NCI-H82 treated with DMSO at 0.1 percent for 48 hours (cell line): ENCODE measurements around the gene EML3.
A peak's percentile ranks its signal among the peaks of the same experiment; 100 is the strongest.
"Not testable (repeated sequence)": the region's sequence is repeated elsewhere in the genome, so short reads cannot be mapped to it uniquely, and the experiment has no call there.

ENCODE experiments used
- DNase-seq: peaks from one replicate; lab custom pipeline; 2025; ENCODE audit not compliant: unreplicated experiment; lab: John Stamatoyannopoulos, UW

EML3 gene, protein sequence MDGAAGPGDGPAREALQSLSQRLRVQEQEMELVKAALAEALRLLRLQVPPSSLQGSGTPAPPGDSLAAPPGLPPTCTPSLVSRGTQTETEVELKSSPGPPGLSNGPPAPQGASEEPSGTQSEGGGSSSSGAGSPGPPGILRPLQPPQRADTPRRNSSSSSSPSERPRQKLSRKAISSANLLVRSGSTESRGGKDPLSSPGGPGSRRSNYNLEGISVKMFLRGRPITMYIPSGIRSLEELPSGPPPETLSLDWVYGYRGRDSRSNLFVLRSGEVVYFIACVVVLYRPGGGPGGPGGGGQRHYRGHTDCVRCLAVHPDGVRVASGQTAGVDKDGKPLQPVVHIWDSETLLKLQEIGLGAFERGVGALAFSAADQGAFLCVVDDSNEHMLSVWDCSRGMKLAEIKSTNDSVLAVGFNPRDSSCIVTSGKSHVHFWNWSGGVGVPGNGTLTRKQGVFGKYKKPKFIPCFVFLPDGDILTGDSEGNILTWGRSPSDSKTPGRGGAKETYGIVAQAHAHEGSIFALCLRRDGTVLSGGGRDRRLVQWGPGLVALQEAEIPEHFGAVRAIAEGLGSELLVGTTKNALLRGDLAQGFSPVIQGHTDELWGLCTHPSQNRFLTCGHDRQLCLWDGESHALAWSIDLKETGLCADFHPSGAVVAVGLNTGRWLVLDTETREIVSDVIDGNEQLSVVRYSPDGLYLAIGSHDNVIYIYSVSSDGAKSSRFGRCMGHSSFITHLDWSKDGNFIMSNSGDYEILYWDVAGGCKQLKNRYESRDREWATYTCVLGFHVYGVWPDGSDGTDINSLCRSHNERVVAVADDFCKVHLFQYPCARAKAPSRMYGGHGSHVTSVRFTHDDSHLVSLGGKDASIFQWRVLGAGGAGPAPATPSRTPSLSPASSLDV

DNA sequence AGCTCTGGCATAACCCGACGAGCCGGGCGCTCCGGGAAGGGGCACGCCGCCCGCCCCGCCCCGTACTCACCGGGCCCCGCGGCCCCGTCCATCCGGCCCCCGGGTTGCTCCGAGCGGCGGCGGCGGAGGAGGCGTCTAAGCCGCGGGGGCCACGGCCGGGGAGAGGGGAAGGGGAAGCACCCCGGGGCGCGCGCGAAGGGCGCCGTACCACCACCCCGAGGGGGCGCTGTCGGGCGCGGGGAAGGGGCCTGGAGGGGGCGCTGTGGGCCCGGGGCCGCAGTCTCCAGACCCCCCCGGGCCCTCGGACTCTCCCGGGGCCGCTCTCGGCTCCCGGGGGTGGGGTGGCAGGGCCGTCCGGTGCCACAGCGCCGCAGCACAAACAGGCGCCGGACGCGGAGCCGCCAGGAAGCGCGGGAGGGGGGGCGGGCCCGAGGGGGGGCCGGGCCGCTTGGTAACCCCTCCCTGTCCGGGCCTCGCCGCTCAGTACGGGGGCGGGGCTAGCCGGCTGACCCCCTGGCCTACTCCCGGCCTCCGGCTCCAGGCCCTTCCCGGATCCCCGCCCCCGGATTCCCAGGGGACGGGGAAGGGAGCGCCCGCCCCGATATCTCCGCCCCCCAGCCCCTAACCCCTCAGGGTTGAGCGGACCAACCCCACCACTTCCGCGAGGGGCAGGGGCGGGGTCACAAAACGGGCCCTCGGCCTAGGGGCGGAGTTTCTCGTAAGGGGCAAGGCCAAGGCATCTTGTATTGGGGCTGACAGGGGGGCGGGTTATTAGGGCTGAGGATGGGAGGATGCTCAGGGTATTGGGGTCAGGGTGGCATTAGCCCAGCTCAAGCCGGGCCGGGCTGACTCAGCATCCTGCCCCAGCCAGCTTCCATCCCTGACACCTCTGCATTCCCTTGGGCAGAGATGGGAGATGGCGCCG is at the start of gene EML3, which contains the start of gene ROM1:
TSS of gene EML3 (minus strand) at position 410 of the 925 bp plus-strand sequence. CDS start at position 92, 318 bp downstream.
TSS of gene ROM1 (plus strand) at position 892 of the 925 bp plus-strand sequence. CDS start at position 917, 25 bp downstream.
- DNase-seq, result peak; percentile 91

DNA sequence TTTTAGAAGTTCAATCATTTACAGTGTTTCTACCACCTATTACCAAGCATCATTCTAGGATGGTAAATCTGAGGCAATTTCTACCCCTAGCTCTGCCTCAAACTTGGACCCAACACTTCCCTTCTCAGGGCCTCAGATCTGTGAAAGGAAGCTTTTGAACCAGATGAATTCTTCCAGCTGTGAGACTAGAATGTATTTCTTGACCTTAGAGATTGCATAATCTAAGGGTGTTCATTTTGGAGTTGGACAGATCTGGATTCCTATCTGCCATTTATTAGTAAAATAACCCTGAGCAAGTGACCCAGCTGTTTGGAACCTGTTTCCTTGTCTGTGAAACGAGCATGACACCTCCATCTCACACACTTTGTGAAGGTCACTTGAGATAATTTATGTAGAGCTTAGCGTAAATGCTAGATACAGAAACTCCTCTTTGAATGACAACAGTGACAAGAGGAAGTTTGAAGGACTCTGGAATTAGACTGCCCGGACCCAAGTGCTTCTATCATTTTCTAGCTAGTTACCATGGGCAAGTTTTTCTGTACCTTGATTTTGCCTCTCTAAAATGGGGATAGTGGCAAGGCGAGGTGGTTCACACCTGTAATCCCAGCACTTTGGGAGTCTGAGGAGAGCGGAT is 44.3 kb upstream of the EML3 start:
- no peak for DNase-seq

DNA sequence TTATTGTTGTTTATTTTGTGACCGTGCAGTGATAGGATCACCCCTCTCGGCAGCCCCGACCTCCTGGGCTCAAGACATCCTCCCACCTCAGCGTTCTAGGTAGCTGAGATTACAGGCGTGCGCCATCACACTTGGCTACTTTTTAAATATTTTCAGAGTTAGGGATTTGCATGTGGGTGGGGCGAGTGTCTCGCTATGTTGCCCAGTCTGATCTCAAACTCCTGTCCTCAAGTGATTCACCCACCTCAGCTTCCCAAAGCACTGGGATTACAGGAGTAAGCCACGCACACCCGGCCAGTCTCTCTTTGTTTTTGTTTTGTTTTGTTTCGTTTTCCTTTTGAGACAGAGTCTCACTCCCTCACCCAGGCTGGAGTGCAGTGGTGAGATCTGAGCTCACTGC is 41.7 kb upstream of the EML3 start:
- DNase-seq, result no peak

DNA sequence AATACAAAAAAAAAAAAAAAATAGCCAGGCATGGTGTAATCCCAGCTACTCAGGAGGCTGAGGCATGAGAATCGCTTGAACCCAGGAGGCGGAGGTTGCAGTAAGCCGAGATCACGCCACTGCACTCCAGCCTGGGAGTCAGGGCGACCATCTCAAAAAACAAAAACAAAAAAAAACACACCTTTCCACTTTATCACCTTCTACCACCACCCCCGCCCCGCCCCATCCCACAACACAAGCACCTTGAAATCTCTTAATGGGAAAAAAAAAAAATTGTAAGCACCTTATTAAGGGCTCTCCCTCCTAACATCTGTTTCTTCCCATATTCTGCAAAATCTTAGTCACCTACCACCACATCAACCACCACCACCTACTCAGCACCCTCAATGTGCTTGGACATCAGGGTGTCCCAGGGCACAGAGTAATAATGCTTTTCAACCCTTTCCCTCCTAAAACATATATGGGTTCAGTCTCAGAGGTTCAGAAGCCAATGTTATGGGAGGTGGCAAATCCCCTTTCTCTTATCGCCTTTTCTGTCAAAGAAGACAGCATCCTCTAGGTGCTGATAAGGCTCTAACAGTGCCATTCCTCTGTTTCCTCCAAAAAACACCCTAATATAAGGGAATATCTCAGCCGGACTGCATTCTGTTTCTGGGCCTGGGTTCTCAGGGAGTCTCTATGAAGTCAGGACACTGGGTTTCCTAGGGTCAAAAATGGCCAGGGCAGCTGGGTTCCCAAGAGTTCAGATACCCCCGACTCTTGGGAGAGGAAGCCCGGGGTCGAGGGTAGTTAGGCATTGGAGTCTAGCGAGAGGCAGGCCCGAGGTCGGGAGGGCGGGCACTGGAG is 39.8 kb upstream of the EML3 start:
- no peak for DNase-seq

DNA sequence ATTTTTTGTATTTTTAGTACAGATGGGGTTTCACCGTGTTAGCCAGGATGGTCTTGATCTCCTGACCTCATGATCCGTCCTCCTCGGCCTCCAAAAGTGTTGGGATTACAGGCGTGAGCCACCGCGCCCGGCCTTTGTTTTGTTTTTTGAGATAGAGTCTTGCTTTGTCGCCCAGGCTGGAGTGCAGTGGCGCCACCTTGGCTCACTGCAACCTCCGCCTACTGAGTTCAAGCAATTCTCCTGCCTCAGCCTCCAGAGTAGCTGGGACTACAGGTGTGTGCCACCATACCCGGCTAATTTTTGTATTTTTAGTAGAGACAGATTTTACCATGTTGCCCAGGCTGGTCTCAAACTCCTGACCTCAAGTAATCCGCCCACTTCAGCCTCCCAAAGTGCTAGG is 37.7 kb upstream of the EML3 start:
- not testable (repeated sequence) for DNase-seq

DNA sequence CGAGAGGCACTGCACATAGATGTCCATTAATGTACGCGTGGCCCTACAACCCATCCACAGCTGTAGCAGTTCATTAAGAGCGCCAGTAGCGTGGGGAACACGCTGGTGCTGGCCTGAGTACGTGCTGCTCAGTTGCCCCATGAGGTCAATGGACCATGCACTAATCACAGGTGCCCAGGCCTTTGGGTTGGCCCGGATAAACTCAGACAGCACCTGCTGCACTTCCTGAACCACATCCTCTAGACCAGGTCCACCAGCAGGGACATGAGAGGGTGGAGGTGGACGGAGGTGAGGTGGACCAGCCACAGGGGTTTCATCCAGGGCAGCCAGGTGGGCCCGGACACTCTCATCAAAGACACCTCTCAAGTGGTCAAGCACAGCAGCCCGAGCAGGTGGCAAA is 36.9 kb upstream of the EML3 start:
- DNase-seq, result no peak

DNA sequence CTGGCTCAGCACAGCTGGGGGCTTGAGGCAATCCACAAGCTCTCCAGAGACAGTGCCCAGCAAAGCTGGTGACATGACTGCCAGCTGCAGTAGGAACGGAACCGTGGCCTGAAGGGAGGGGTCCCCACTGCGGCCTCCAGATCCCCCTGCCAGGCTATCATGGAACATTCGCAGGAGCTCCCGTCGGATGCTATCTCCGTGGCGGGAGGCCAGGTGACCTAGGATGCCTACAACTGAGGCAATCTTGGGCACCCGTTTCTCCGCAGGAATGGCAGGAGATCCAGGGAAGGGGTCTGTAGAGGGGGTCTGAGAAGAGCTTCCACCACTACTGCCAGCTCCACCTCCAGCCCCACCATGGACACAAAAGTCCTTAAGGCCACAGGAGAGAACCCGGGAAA is 36.4 kb upstream of the EML3 start:
- DNase-seq, result no peak

DNA sequence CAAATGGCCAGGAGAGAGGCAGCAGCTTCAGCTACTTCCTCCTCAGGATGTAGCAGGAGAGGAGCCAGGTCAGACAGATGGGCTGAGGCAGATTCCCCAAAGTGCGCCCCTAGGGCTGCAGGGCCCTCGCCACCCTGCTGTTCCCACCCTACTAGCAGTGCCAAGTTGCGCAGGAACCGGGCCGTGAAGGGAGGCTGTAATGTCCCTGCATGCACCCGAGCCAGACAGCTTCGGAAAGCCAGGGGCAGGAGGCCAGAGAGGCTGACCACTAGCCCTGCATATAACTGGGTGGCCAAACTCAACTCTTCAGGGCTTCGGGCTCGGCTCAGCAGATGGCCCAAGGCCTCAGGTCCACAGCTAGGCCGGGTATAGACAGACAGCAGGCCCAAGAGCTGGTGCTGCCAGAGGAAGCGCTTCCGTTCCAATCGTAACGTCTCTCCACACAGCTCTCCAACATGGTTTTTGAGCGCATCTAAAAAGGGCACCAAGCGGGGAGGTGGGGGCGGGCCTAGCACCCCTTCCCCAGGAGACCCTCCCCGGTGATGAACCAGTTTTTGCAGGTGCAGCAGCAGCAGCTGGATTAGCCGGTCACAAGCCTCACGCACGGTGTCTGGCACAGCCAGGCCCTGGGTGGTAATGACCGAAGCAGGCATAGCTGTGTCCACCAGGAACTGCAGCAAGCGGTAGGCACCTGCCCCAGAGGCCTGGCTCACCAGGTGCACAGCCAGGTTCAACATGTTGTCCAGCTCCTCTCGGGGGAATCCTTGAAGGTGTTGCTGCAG is 35.8 kb upstream of the EML3 start:
- DNase-seq, result no peak

DNA sequence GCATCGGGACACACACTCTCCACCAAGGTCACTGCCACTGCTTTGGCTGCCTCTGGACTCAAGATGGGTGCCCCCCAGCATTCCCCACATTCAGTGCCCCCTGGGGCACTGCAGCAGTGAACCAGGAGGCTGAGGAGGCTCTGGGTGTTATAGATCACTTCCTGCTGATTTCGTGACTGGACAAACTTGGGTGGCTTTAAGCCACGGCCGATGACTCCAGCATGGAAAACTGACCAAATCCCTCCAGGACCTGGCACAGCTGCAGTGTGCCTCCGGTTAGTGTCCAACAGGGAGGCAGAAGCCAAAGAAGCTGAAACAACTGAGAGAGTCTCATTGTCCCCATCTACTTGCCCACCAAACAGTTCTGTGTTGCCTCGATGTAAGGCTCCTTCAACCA is 35.0 kb upstream of the EML3 start:
- no peak for DNase-seq

DNA sequence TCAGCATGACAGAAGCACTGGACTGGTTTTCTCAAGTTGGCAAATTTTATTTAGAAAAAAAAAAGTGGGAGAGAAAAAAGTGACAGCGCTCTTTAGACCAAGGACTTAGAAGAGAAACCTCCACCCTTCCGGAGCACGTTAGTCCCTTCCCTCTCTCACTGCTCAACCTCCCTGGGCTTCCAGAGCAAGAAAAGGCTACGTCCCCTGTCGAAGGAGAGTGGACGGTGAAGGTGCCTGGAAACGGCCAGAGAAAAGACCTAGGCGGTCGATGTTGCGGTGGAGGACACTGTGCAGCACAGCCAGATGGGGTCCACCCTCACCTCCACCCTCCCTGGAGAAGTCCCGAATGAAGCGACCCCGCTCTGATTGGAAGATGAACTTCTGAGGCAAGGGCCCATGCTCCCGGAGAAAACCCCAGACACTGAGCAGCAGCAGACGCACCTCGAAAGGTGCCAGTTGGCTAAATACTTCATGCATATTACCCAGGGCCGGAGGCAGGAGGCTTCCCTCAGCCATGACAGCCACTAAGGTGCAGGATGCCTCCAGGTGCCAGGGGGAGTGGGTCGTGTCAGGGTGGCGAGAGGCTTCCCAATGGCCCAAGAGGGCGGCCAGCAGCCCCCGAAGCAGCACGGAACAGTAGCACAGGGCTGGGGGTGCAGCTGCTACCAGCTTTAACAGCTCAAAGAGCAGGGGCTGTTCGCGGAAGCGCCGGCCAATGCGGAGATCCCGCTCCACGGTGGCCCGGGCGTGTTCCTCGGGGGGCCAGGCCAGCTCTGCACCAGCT is 34.4 kb upstream of the EML3 start:
- DNase-seq, result no peak

DNA sequence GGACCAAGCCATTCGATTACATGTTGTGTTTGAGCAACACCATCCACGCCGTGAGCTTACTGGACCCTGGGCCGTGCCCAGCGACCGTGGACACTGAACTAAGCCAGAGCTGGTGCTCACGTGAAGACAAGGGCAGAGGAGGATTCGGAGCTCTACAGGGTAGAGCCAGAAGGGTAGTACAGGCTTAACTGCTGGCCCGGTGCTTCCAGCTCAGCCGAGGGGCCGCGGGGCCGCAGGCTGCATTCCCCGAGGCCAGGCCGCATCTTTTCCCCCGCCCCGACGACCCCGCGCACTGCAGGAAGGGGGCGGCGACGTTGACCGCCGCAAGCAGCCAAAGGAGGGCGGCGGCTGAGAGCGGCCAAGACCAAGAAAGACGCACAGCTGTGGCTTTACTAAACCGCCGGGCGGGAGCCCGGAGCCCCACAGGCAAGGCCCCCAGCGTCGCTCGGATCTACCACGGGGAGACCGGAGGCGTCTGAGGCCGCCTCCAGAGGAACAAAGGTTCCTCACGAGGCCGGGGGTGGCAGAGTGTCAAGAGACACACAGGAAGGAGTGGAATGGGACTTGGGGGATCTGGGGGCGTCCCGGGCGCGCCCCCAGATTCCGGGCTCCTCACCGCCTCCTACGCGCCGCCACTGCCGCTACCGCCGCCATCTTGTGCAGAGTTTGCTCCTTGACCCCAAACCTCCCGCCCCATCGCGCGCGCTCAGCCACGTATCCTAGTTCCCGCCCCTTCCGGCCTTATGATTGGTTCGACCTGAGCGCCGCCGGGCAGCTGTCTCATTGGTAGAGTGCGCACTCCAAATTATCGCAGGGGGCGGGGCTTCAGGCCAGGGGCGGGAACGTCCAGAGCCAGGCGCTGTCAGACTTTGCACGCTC is 33.6 kb upstream of the EML3 start, which contains the start of gene GANAB:
TSS of gene GANAB (minus strand) at position 668 of the 879 bp plus-strand sequence. CDS start at position 654, 14 bp downstream.
- DNase-seq, result peak; percentile 93

DNA sequence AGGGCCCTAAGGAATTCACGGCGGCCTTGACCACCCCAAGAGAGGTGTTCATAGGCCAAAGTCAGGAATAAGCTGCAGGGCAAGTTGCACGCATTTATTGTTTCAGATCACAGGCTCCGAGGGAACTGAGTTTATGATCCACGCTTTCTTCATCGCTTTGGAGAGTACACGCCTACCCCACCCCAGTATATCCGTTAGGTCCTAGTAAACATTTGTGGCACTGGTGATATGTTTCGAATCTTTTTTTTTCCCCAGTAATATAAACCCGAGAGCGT is 33.0 kb upstream of the EML3 start:
- DNase-seq, result no peak

DNA sequence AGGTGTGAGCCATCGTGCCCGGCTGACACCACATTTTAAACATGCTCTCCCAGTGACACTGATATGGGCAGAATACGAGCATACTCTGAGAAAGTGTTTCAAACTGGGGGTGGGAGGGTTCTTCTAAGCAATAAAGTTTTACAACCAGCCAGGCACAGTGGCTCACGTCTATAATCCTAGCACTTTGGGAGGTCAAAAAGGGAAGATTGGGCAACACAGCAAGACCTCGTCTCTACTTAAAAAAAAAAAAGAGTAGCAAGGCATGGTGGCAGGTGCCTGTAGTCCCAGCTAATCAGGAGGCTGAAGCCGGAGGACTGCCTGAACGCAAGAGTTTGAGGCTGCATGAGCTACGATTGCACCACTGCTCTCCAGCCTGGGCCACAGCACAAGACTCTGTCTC is 31.6 kb upstream of the EML3 start:
- DNase-seq, result no peak

DNA sequence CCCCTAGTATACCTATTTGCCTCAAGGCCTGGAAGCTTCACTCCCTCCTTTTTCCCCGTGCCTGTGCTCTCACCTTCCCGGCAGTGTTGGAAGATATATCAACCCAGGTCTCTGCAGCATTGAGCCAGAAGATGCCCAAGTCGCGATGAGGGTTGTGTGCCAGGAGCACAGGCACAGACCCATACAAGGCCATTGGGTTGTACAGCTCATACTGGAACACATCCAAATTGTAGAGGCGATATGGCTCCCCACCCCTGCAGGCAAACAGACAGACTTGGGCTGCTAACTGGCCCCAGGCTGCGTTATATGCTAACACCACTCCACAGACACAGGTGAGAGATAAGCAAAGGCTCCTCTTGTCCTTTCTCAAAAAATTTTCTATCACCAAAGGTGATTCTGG is 19.9 kb upstream of the EML3 start:
- DNase-seq, result no peak

DNA sequence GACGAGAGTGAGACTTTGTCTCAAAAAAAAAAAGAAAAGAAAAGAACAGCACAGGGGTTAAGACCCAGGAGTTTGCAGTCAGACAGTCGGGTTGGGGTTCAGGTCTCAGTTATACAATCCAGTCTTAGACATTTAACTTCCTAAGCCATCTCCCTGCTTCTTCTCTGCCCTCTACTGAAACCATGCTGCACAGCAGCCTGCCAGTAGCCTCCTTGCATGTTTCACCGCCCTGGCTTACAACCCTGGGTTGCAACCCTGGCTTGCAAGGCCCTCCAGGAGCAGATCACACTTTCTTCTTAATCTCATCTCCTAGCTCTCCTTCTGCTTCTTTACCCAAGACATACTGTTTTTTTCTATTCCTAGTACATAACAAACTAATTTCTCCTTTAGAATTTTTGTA is 15.1 kb upstream of the EML3 start:
- DNase-seq, result no peak

DNA sequence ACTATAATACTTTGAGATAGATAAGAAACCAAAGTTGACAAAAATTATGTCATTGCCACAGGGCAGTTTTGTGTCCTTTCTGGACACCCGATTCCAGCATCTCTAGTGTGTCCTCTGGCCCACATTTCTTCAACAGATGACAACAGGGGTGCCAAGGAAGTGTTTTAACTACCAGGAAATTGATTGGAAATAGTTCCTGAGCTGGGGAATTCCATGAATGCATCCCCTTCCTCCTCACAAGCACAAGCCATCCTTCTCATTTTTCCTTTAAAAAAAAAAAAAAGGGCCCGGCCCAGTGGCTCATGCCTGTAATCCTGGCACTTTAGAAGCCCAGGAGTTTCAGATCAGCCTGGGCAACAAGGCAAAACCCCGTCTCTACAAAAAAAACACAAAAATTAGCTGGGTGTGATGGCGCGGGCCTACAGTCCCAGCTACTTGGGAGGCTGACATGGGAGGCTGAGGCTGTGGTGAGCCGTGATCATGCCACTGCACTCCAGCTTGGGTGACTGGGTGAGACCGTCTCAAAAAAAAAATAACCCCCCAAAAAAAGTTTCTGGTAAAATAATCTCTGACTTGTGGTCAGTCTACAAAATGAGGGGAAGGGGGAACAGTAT is 10.0 kb upstream of the EML3 start:
- DNase-seq, result no peak
